GM12891 (cell line): ENCODE results near the gene OXGR1.

Experiments
- PAX5 ChIP-seq: IDR thresholded peaks from 2 replicates; pipeline ENCODE4 v1.6.1; 2011; ENCODE audit warnings: low read length, moderate library complexity, mild to moderate bottlenecking; ENCODE audit not compliant: insufficient read depth, severe bottlenecking
- POLR2A ChIP-seq: IDR thresholded peaks from 2 replicates; pipeline ENCODE4 v1.6.1; 2011; ENCODE audit warnings: low read depth, low read length, control low read depth
- POLR2AphosphoS5 ChIP-seq: IDR thresholded peaks from 2 replicates; pipeline ENCODE4 v1.6.1; 2011; ENCODE audit warnings: low read depth, low read length, control low read depth
- POU2F2 ChIP-seq: IDR thresholded peaks from 2 replicates; pipeline ENCODE4 v1.6.1; 2011; ENCODE audit warnings: low read depth, mild to moderate bottlenecking, control low read depth, low read length, moderate library complexity
- SPI1 ChIP-seq: IDR thresholded peaks from 2 replicates; pipeline ENCODE4 v1.6.1; 2011; ENCODE audit warnings: low read depth, low read length, control low read depth
- TAF1 ChIP-seq: IDR thresholded peaks from 2 replicates; pipeline ENCODE4 v1.6.1; 2011; ENCODE audit warnings: low read depth, low read length, control low read depth

GRCh38 chr13:97005625-97006262, 11.5 kb upstream of the OXGR1 start:
- TF ChIP-seq POLR2AphosphoS5 (no peak), TAF1 (no peak), POLR2A (no peak), PAX5 (no peak), SPI1 (no peak), POU2F2 (no peak)
